OCI-LY3 (cell line): Measurements from ENCODE around the gene MKNK1.

ENCODE experiments used
- EZH2phosphoT487 ChIP-seq: fragments of 200-600 bp; shearing (Covaris generic); IDR thresholded peaks from 2 replicates; pipeline ENCODE4 v1.6.1; 2018; ENCODE audit warnings: antibody characterized with exemption, mixed run types, low read depth
- TF ChIP-seq, protein P1 (sequence below): fragments of 200-600, 300-600 bp; sonication (generic); IDR thresholded peaks from 2 replicates; pipeline ENCODE4 v1.5.1; 2014; ENCODE audit warnings: antibody characterized with exemption, low read length, low read depth

GRCh38 chr1:46615735-46616134 lies 11.7 kb upstream of the MKNK1 start:
- TF ChIP-seq, protein P1, sequence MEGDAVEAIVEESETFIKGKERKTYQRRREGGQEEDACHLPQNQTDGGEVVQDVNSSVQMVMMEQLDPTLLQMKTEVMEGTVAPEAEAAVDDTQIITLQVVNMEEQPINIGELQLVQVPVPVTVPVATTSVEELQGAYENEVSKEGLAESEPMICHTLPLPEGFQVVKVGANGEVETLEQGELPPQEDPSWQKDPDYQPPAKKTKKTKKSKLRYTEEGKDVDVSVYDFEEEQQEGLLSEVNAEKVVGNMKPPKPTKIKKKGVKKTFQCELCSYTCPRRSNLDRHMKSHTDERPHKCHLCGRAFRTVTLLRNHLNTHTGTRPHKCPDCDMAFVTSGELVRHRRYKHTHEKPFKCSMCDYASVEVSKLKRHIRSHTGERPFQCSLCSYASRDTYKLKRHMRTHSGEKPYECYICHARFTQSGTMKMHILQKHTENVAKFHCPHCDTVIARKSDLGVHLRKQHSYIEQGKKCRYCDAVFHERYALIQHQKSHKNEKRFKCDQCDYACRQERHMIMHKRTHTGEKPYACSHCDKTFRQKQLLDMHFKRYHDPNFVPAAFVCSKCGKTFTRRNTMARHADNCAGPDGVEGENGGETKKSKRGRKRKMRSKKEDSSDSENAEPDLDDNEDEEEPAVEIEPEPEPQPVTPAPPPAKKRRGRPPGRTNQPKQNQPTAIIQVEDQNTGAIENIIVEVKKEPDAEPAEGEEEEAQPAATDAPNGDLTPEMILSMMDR: no peak
- TF ChIP-seq EZH2phosphoT487: no peak
